ENCODE measurements around the gene TIGAR.

The TIGAR gene

DNA sequence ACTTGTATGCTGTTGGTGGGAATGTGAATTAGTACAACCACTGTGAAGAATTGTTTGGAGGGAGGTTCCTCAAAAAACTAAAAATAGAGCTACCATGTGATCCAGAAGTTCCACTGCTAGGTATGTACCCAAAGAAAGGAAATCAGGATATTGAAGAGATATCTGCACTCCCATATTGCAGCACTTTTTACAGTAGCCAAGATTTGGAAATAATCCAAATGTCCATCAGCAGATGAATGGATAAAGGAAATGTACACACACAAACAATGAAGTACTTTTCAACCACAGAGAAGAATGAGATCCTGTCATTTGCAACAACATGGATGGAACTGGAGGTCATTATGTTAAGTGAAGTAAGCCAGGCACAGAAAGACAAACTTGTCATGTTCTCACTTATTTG, 25.9 kb downstream of the TIGAR start:
- H3K36me3 ChIP-seq (replicated peaks) = peaks cover 9% of the 10 kb centered on the region
- no peaks in the 10 kb centered on the region; the same call in 1 of the 2 replicates for H3K9me3 ChIP-seq
- H3K27me3 ChIP-seq (ENCODE audit: low read depth) = no peaks in the 10 kb centered on the region
- H3K4me1 ChIP-seq = peaks cover 4% of the 10 kb centered on the region; the same call in 1 of the 2 replicates
- DNase-seq (ENCODE audit: low spot score in 2 of 2) = no peak
- no peak overlapping the region for H3K4me3 ChIP-seq
- in situ Hi-C loops (cut with MboI; ENCODE audit: low sequenced_read_pairs) = no loop called here

DNA sequence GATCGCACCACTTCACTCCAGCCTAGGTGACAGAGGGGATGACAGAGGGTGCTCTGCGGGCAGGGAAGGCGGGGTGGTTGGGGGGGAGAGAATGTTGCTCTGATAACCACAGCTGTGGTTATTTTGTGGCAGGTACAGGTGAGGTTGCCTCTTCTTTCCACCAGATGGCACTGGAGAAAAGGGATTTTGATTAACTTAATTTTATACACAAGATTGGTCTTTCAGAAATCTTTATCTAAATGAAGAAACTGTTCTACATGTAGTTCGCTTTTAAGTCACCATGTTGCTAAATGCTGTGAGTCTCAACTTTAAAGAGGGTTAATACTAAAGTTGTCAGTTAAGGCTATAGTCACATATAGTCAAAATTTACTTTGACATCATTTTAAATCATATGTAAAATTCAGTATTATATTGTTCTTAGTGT, 32.8 kb downstream of the TIGAR start:
- Histone ChIP-seq H3K27me3 (ENCODE audit: low read depth) (no peaks in the 10 kb centered on the region), H3K4me1 (no peaks in the 10 kb centered on the region), H3K4me3 (no peak overlapping the region), H3K36me3 (replicated peaks) (peaks cover 27% of the 10 kb centered on the region), H3K9me3 (no peaks in the 10 kb centered on the region)
- no peak for DNase-seq (ENCODE audit: low spot score in 2 of 2)
- in situ Hi-C loops (cut with MboI; ENCODE audit: low sequenced_read_pairs) = no loop called here

DNA sequence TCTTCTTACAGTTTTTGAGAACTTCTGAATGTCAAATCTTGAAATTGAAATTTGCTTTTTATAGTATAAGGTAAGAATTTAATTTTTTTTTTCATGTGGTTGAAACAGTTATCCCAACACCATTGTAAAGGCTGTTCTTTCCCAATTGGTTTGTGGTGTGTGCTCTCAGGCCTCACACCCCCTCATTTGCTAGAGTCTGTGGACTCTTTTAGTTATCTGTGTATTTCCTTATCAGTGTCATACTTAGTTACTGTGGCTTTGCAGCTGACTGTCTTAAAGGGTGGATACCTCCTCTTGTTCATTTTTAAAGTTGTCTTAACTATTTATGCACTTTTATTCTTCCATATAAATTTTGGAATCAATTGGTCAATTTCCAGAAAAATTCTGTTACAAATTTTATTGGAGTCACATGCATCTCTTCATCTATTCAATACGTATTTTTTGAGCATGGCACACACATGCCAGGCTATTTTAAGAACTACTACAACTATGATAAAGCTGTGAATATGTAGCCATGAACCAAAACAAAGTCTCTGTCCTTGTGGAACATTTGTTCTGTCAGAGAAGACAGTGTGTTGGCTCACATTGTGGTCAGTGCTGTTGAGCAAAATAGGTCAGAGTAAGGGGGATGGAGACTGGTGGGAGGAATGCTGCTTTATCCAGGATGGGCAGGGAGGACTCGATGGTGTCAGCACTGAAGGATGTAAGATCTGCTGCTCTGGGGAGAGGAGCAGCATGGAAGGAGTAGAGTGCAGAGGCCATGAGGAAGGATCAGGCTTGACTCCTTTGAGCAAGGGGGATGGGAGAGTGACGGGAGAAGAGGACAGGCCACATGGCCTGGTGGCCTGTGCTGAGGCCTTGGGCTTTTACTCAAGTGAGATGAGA, 34.4 kb downstream of the TIGAR start:
- no peak for DNase-seq (ENCODE audit: low spot score in 2 of 2)
- no peak overlapping the region for H3K4me3 ChIP-seq
- H3K36me3 ChIP-seq (replicated peaks) = peaks cover 27% of the 10 kb centered on the region
- in situ Hi-C loops (cut with MboI; ENCODE audit: low sequenced_read_pairs) = no loop called here
- no peaks in the 10 kb centered on the region for H3K9me3 ChIP-seq
- no peaks in the 10 kb centered on the region for H3K4me1 ChIP-seq
- no peaks in the 10 kb centered on the region for H3K27me3 ChIP-seq (ENCODE audit: low read depth)

DNA sequence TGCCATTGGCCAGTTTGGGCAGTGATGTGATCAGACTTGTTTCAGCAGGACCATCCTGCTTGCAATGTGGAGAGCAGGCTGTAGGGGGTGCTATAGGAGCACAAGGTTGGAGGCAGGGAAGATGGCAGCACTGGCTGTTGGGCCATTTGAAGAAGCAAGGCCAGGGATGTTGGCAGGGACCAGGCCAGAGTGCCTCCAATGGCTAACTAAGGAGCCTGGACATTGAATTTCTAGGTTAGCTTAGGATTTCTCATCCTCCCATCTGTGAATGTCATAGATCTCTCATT, 35.0 kb downstream of the TIGAR start:
- in situ Hi-C loops (cut with MboI; ENCODE audit: low sequenced_read_pairs) = no loop called here

DNA sequence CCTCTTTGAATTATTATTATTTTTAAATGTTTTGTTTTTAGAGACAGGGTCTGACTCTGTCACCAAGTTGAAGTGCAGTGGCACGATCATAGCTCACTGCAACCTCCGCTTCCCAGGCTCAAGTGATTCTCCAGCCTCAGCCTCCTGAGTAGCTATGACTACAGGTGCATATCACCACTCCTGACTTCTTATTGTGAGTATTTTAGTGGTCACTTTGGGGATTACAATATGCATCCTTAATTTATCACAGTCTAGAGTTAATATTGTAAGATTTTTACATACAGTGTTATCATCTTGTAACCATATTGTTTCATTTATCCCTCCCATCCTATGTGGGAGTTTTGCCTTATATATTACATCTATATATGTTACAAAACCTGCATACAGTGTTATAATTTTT, 45.1 kb downstream of the TIGAR start:
- in situ Hi-C loops (cut with MboI; ENCODE audit: low sequenced_read_pairs) = no loop called here
- Histone ChIP-seq H3K9me3 (no peaks in the 10 kb centered on the region), H3K4me1 (no peaks in the 10 kb centered on the region), H3K4me3 (no peak overlapping the region), H3K27me3 (ENCODE audit: low read depth) (peaks cover 4% of the 10 kb centered on the region; the same call in 1 of the 2 replicates), H3K36me3 (replicated peaks) (no peaks in the 10 kb centered on the region)
- no peak for DNase-seq (ENCODE audit: low spot score in 2 of 2)

More for the DNA sequence above, 35.0 kb downstream of the TIGAR start:
- H3K4me3 ChIP-seq = no peak overlapping the region
- no peaks in the 10 kb centered on the region for H3K27me3 ChIP-seq (ENCODE audit: low read depth)
- H3K36me3 ChIP-seq (replicated peaks) = peaks cover 24% of the 10 kb centered on the region
- no peaks in the 10 kb centered on the region for H3K4me1 ChIP-seq
- peak in 1 of 2 experiments; percentile 79 for DNase-seq (ENCODE audit: low spot score in 2 of 2)
- no peaks in the 10 kb centered on the region for H3K9me3 ChIP-seq

DNA sequence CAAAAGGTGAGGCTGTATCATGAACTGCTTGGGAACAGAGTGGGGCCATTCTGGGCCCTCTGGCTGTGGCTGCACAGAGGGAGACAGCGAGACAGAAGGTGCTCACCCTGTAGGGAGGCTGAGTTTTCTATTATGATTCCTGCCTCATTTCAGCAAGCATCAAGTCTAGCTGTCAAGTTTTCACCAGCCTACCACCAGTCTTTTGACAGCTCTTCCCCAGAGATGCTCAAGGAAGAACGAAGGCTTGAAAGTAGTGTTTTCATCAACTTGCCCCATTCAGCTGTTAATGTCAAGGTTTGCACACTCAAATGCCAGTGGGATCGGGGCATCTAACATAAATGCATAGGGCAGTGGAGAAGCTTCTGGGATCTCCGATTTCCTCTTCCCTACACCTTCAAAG, 48.5 kb downstream of the TIGAR start:
- DNase-seq (ENCODE audit: low spot score in 2 of 2) = no peak
- H3K27me3 ChIP-seq (ENCODE audit: low read depth) = peaks cover 4% of the 10 kb centered on the region; the same call in 1 of the 2 replicates
- no peaks in the 10 kb centered on the region for H3K36me3 ChIP-seq (replicated peaks)
- H3K9me3 ChIP-seq = no peaks in the 10 kb centered on the region
- in situ Hi-C loops (cut with MboI; ENCODE audit: low sequenced_read_pairs) = no loop called here
- no peak overlapping the region for H3K4me3 ChIP-seq
- H3K4me1 ChIP-seq = no peaks in the 10 kb centered on the region

DNA sequence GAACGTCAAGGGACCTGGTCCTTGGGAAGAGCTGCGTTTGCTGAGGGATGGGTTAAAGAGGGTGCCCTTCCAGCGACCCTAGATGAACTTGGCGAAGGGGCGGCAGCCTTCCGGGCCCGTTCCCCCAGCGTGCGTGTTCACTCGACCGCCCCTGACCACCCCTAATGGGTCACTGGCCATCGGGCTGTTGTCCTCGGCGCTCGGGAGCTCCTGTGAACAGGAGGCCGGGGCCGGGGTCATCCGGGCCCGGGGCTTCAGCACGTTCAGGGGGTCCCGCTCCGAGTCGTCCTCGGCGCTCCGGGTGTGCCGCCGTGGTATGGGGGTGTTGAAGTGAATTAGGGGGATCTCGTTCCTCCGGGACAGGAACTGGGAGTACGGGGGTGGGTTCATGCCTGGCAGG, 49.3 kb downstream of the TIGAR start:
- in situ Hi-C loops (cut with MboI; ENCODE audit: low sequenced_read_pairs) = no loop called here
- Histone ChIP-seq H3K9me3 (no peaks in the 10 kb centered on the region), H3K27me3 (ENCODE audit: low read depth) (peaks cover 8% of the 10 kb centered on the region), H3K4me1 (no peaks in the 10 kb centered on the region), H3K4me3 (no peak overlapping the region), H3K36me3 (replicated peaks) (no peaks in the 10 kb centered on the region)
- no peak for DNase-seq (ENCODE audit: low spot score in 2 of 2)

DNA sequence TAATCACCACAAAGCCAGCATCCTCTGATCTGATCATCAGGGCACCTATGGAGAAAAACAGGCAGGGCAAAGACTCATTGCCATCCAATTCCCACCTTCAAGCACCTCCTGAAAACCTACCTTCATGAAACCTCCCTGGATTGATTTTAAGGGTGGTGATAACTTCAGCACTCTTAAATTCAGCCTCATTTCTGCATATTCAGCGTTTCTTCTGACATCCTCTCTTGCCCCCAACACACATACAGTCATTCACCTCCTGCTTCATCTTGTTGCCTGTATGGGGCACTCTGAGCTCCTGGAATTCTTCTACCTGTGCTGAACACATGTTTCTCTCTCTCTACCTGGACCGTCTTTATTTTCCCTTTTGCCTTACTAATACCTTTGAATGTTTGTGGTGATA, 51.6 kb downstream of the TIGAR start:
- no peak for DNase-seq (ENCODE audit: low spot score in 2 of 2)
- Histone ChIP-seq H3K4me3 (no peak overlapping the region), H3K36me3 (replicated peaks) (no peaks in the 10 kb centered on the region), H3K4me1 (no peaks in the 10 kb centered on the region), H3K27me3 (ENCODE audit: low read depth) (peaks cover 9% of the 10 kb centered on the region), H3K9me3 (no peaks in the 10 kb centered on the region)
- in situ Hi-C loops (cut with MboI; ENCODE audit: low sequenced_read_pairs) = no loop called here

DNA sequence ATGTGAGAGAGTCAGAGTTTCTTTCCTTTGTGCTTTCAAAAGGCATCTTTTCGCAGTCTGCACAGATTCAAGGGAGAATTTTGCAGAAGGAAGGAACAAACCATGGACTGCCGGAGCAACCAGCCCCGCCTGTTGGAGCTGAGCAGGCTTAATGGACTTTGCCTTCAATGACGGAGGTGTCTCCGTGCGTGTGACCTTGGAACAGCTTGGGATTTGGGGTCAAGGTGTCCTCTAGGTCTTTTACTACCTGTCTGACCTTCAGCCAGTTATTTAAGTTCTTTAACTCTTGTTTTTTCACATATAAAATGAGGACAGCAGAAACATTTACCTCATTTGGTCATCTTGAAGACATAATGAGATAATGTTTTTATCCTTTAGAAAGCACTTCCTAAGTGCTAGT, 54.4 kb downstream of the TIGAR start:
- in situ Hi-C loops (cut with MboI; ENCODE audit: low sequenced_read_pairs) = no loop called here
- Histone ChIP-seq H3K36me3 (replicated peaks) (no peaks in the 10 kb centered on the region), H3K27me3 (ENCODE audit: low read depth) (peaks cover 7% of the 10 kb centered on the region; the same call in 1 of the 2 replicates), H3K4me1 (no peaks in the 10 kb centered on the region), H3K4me3 (no peak overlapping the region), H3K9me3 (no peaks in the 10 kb centered on the region)
- DNase-seq (ENCODE audit: low spot score in 2 of 2) = no peak

DNA sequence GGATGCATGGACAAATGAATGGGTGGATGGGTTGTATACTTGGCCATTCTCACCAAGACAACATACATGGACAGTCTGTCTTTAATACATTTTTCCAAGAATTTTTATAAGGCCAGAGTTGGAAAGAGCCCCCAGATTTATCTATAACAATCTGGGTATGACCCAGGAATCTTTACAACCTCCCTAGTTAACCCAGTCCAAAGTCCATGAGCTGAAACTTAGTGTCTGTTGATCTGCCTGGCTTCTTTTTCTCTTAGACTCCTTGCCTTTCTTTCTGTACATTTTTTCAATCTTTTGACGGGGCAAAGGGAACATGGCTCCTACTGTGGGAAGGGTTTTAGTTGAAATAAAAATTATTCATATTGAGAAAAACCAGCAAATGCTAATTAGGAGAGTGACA, 57.8 kb downstream of the TIGAR start:
- Histone ChIP-seq H3K4me3 (no peak overlapping the region), H3K4me1 (no peaks in the 10 kb centered on the region), H3K9me3 (no peaks in the 10 kb centered on the region), H3K36me3 (replicated peaks) (no peaks in the 10 kb centered on the region), H3K27me3 (ENCODE audit: low read depth) (peaks cover 7% of the 10 kb centered on the region; the same call in 1 of the 2 replicates)
- in situ Hi-C loops (cut with MboI; ENCODE audit: low sequenced_read_pairs) = no loop called here
- DNase-seq (ENCODE audit: low spot score in 2 of 2) = no peak

DNA sequence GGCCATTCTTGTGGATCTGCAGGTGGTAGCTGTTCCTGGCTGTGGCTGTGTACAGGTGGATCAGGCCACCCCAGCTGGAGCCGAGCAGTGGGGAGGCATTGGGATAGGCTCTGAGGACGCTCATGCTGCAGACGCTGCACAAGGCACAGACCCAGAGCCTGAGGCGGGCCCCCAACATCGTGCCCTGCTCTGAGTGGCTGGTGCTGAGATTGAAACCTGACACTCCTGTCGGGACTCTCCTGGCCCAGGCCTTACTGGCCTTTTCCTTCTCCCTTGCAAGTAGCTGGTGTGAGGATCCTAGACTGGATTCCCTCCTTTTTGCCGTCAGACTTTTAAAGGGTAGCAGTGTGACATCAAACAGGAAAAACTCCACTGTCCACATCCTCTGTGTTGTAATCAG, 58.4 kb downstream of the TIGAR start, which contains the start of gene FGF23:
Gene FGF23, minus strand, starts transcription at position 308 of the 400 bp plus-strand sequence. Its CDS starts 130 bp downstream, at position 178.
- Histone ChIP-seq H3K4me1 (no peaks in the 10 kb centered on the region), H3K4me3 (no peak within 1 kb of the TSS), H3K27me3 (ENCODE audit: low read depth) (peaks cover 7% of the 10 kb centered on the region; the same call in 1 of the 2 replicates), H3K9me3 (no peaks in the 10 kb centered on the region), H3K36me3 (replicated peaks) (no peaks in the 10 kb centered on the region)
- DNase-seq (ENCODE audit: low spot score in 2 of 2) = peak; percentile 7 to 57
- in situ Hi-C loops (cut with MboI; ENCODE audit: low sequenced_read_pairs) = no loop called here

DNA sequence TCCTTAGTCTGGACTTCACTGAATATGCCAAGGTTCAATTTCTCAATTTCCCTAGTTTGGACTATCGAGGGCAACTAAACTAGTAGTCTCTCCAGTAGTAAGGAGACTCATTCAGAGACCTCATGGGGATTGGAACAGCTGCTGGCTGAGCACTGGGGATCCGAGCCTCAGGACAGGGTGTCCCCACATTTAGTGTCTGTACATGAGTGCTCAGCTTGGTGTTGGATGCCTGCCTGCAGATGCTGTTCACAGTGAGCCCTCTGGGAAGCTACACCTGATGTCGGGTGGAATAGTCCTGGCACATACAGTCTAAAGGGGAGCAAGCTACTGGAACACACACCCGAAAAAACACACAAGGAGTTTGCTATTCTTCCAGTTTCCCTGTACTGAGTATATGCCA, 59.3 kb downstream of the TIGAR start:
- Histone ChIP-seq H3K9me3 (no peaks in the 10 kb centered on the region), H3K4me3 (no peak overlapping the region), H3K4me1 (no peaks in the 10 kb centered on the region), H3K27me3 (ENCODE audit: low read depth) (peaks cover 1% of the 10 kb centered on the region; the same call in 1 of the 2 replicates), H3K36me3 (replicated peaks) (no peaks in the 10 kb centered on the region)
- no peak for DNase-seq (ENCODE audit: low spot score in 2 of 2)
- in situ Hi-C loops (cut with MboI; ENCODE audit: low sequenced_read_pairs) = no loop called here

DNA sequence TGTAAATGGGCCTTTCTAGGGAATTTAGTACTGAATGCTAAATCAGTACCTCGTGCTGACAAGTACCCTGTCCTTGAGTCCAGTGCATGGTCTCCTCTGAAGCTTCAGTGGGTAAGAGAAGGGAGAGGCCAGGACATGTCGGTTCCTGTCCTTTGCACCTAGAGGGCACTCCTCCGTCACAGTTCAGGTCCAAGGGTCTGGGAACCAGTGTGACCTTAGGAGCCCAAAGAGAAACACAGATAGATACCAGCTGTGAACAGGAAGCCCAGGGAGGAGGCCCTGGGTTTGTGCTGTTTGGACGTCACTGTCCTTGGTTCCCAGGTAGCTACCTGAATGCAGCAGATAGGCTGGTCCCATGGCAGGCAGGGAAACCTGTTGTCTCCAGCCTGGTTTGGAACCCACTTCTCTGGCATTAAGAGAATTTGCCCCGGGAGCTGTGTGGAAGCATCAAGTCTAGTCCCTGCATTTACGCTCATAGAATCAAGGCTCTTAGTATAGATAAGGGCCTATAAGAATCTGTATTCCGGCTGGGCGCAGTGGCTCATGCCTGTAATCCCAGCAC, 62.4 kb downstream of the TIGAR start:
- Histone ChIP-seq H3K4me1 (no peaks in the 10 kb centered on the region), H3K27me3 (ENCODE audit: low read depth) (no peaks in the 10 kb centered on the region), H3K36me3 (replicated peaks) (no peaks in the 10 kb centered on the region), H3K4me3 (no peak overlapping the region), H3K9me3 (no peaks in the 10 kb centered on the region)
- DNase-seq (ENCODE audit: low spot score in 2 of 2) = peak in 1 of 2 experiments; percentile 27
- in situ Hi-C loops (cut with MboI; ENCODE audit: low sequenced_read_pairs) = no loop called here

DNA sequence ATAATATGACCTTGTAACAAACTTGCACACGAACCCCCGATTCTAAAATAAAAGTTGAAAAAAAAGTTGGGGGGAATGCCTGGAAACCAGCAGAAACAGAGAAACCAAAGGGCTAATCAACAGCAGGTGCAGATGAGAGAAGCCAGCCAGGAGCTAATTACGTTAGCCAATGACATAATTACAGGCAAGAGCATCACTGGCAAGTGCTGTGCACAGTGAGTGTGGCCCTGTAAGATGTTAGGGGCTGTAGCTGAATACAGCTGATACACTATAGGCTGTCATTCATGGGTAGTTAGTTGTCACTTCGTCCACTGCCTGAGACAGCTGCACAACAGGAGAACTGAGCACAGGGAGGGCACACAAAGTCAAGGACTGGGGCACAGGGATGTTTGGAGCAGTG, 65.8 kb downstream of the TIGAR start:
- no peak overlapping the region for H3K4me3 ChIP-seq
- in situ Hi-C loops (cut with MboI; ENCODE audit: low sequenced_read_pairs) = no loop called here
- no peaks in the 10 kb centered on the region for H3K27me3 ChIP-seq (ENCODE audit: low read depth)
- H3K36me3 ChIP-seq (replicated peaks) = no peaks in the 10 kb centered on the region
- H3K4me1 ChIP-seq = no peaks in the 10 kb centered on the region
- H3K9me3 ChIP-seq = no peaks in the 10 kb centered on the region
- DNase-seq (ENCODE audit: low spot score in 2 of 2) = no peak
